ENCODE measurements around the gene MAP3K14.

MAP3K14 gene

DNA sequence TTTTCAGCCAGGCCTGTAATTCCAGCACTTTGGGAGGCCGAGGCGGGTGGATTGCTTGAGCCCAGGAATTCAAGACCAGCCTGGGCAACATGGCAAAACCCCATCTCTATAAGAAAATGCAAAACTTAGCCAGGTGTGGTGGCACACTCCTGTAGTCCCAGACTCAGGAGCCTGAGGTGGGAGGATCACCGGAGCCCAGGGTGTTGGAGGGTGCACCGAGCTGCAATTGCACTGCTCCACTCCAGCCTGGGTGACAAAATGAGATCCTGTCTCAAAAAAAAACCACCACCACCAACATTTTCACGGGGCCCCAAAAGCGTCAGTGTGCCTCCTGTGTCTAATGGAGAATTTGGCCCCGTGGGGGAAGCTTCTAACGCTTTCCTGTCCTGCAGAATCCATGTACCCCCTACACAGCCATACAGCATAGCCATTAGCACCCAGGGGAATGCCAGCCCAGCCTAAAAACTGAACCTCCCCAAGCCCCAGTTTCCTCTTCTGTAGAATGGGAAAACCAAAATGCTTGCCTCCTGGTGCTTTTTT lies 22.2 kb upstream of the MAP3K14 start:
- no peak for DNase-seq (ENCODE audit: low read depth in 2 of 2)

DNA sequence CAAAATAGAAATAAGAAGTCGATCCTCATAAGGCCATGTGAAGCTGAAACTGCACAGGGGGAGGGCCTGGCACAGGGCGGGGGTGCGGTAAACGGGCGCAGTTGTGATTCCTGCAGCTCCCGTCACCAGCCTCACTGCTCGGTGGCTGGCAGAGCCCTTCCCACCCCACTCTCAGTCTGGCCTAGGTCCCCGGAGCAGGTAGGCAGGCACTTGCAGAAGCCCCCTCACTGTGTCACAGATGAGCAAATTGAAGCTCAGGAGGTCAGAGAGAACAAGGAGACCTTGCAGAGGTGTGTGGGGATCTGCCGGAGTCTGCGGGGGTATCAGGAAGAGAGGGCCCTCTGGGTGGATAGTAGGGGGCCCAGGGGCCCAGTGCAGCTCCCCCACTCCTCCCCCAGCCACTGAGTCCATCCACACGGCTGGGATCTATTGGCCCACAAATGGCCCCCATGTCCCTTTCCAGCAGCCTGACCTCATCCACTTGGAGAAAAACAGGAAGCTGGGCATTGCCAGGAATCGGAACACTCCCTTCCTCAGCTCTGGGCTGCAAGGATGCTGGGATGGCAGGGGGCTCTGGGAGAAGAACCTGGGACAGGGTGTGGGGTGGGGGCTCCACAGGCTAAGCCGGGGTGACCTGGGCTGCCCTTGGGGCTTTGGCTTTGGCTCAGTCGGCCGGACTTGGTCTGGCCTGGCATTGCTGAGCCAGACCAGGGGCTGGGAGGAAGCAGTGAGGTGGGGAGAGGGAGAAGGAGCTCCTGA lies 21.4 kb upstream of the MAP3K14 start:
- no peak for DNase-seq (ENCODE audit: low read depth in 2 of 2)

DNA sequence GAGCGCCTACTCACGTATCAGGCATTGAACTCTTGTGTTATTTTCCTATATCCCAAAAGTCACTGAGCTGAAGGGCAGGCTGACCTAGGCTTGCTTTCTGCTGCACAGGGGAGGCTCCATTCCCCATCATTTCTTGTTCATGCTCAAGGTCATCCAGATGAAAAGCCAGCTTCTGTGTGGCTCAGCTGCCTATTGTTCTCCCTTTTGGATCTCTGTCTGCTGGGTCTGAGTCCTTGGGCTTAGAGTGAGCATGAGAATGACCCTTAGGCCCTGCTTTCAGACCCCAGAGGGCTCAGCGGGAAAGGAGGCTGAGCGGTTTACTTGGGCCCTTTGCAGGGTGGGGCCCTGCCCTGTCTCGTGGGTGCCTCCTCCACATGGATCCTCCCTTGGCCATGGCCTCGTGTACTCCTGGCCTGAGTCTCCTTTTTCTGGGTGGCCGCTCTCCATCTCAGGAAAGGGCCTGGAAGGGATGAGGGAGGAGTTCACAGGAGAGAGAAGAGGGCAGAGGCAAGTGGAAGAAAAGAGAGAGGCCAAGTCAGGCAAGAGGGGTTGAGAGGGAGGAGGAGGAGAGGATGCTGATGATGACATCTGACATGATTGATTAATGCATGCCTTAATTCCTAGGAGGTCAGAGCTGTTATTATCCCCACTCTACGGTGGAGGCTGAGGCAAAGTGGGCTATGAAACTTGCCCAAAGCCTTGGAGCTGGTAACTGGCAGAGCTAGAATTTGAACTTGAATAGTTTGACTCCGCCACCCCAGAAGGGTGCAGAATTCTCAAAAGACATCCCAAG lies 19.8 kb upstream of the MAP3K14 start:
- DNase-seq (ENCODE audit: low read depth in 2 of 2): no peak

DNA sequence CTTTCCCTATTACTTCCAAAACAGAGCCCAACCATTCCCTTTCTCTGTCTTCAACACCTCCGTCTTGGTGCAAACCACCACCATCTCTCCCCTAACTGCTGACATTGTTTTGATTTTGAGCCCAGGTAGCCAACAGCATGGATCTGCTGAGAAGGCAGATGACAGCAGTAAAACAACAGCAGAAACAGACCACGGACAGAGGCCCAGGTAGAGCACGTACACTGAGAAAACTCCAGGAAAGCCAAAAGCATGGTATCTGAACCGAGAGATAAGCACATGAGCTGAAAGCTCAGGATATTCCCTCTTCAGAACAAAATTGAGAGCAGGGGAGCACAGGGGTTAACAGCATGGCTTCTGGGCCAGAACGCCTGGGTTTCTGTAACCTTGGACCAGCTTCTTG lies 18.9 kb upstream of the MAP3K14 start:
- no peak for DNase-seq (ENCODE audit: low read depth in 2 of 2)

DNA sequence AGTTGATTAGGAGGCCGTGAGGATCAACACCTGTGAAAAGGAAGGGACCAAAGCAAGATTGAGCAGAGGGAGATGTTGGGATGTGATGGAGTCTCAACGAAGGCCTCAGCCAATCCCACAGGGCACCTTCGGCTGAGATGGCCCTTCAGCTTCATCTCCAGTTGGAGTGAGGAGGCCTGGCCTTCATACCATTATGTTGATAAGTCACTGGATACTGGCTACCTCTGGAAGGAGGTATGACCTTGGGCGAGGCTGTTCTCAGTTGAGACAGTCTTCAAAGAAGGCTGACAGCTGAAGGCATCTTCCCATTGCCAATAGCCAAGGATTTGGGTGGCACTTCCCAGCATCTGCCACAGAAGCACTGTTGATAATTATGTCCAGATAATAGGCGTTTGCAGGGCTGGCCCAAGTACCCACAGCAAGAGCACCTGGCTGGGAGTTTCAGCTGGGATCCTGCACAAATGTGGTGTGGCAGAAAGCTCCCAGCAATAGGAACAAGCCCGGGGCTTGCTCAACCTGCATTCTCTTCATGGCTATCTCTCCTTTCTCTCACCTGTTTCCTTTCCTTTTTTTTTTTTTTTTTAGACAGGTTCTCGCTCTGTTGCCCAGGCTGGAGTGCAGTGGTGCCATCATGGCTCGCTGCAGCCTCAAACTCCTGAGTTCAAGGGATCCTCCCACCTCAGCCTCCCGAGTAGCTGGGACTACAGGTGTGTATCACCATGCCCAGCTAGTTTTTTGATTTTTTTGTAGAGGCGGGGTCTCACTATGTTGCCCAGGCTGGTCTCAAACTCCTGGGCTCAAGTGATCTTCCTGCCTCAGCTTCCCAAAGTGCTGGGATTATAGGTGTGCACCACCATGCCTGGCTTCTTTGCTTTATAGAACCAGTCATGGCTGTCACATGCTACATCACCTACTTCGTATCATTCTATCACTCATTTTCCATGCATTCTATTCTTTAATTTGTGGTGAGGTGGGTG lies 18.2 kb upstream of the MAP3K14 start:
- DNase-seq (ENCODE audit: low read depth in 2 of 2): no peak

DNA sequence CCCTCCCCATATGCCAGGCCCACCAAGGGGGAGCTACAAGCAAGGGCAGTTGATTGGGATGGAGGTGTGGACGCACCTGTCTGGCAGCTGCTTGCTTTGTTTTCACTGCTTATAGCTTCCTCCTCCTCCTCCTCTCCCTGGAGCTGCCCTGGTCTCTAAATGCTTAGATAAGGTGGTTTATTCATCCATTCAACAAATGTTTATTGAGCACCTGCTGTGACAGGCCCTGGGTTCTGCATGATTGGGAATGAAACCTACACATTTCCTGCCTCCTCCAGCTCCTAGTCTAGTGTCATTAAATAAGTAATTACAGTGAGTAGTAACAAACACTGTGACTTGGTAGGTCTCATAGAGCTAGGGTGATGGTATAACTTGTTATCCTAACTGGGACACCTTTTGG lies 17.4 kb upstream of the MAP3K14 start:
- DNase-seq (ENCODE audit: low read depth in 2 of 2): no peak

DNA sequence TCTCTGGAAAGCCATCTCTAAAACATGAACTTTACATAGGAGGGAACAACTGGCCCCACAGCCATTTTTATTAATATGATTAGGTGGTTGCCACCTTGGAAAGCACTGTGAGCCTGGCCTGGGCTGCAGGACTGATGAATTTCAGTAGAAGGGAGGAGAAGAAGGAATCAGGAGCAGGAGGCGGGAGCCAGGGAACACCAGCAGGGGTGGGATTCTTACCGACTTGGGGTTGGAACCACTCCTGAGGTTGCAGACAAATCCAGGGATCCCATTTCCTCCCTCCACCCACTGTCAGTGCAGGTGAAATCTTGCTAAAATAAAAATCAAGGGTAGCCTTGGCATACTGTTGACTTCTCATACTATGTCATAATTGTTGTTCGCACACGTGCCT lies 16.9 kb upstream of the MAP3K14 start:
- no peak for DNase-seq (ENCODE audit: low read depth in 2 of 2)

DNA sequence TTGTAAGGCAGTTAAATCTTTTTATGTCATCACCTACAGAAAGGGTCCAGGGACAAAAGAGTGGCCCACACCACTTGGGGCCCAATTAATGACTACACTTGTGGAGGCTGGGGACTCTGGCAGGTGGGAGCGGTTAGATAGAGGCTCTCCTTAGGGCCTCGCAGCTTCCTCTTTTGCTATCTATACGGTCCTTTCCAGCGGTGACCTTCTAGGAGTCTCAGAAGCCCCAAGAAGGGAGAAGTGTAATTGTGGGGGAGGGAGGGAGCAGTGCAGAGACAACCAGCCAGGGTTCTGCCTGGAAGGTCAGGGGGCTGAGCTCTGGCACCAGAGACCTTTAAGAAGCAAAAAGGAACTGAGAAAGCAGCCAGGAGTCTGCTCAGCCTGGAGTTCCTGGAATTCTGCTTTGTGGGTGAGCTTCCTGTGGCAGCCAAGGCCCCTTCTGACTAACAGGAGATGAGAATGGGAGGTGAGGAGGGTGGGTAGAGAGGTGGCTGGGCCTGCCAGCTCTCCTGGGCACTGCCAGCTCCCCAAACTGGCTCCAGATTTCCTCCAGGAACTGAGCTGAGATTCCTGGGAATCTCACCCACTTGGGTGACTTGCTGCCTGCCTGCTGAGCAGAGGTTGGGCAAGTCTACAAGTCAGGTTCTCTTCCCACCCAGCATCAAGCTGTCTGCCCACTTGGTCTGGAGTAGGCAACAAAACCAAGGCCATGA lies 16.3 kb upstream of the MAP3K14 start:
- no peak for DNase-seq (ENCODE audit: low read depth in 2 of 2)

DNA sequence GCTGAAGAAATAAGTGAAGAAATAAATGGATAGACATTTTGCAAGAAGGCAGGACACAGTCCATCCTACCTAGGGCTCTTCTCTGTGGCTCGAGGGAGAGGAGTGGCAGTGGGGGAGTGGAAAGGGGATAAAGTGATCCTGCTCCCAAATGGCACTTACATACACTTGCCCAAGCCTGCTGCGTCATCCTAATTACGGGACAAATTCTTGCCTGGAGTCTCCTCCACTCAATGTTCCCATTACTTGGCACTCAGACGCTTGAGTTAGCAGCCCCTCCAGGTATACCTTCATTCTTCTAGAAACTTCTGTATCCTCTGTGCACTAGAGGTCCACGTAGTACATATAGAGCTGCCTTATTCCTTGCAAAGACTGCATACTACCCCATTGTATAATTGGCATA lies 15.7 kb upstream of the MAP3K14 start:
- no peak for DNase-seq (ENCODE audit: low read depth in 2 of 2)

DNA sequence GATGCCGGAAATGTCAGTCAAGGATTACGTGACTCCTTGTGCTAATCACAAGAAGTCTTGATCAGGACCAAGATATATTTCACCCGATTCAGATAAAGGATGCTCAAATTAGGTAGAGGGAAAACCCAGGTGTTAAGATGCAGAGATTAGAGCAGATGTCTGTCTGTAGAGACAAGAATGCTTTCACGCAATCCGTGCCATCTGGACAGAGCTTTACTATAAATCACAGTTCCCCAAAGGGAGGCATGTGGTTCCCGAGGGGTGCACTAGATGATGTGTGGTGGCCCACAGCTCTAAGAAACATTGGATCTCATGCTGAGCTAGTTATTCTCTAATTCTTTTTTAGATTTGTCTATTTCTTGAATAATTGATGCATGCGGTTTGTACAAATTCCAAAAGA lies 9.8 kb upstream of the MAP3K14 start:
- DNase-seq (ENCODE audit: low read depth in 2 of 2): no peak

DNA sequence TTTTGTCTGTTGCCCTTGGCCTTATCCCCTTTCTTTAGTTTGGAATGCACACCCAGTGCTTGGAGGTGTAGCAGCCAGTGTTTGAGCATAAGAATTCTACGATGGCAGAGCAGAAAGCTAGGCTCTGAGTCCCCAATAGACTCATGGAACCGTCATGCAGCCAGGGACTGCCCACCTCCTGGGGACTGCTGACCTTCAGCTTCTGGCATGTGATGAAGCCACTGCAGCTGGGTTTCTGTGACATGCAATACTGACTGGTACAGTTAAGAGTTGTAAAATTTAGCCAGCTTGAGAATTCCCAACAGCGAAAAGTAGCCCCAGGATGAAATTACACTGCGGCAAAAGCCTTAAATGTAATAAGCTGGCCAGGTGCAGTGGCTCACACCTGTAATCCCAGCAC lies 9.0 kb upstream of the MAP3K14 start:
- no peak for DNase-seq (ENCODE audit: low read depth in 2 of 2)

GRCh38 chr17:45324336-45324735 lies 7.5 kb upstream of the MAP3K14 start:
- no peak for DNase-seq (ENCODE audit: low read depth in 2 of 2)

GRCh38 chr17:45322168-45322567 lies 5.3 kb upstream of the MAP3K14 start:
- DNase-seq (ENCODE audit: low read depth in 2 of 2): no peak

DNA sequence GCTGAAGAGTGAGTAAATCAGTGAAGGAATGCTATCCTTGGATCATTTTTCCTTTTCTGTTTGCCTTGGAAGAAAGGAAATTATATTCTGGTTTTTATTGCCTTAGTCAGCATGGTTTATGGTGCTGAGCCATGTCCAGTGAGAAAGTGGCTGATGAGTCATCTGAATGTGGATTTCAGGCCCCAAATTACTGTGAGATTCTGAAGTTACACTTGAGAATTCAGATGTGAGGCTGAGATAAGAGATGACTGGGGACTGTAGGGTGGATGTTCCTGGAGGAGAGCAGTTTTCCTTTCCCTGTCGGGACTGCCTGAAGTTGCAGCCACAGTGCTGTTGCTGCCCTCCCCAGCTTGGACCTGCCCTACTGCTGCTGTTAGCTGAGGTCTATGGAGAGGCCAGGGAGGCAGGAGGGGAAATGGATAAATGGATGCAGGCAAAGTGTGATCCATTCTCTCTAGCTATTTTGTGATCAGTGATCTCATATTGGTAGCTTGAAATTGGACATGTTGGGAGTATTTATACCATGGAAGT lies 4.2 kb upstream of the MAP3K14 start:
- DNase-seq (ENCODE audit: low read depth in 2 of 2): no peak

DNA sequence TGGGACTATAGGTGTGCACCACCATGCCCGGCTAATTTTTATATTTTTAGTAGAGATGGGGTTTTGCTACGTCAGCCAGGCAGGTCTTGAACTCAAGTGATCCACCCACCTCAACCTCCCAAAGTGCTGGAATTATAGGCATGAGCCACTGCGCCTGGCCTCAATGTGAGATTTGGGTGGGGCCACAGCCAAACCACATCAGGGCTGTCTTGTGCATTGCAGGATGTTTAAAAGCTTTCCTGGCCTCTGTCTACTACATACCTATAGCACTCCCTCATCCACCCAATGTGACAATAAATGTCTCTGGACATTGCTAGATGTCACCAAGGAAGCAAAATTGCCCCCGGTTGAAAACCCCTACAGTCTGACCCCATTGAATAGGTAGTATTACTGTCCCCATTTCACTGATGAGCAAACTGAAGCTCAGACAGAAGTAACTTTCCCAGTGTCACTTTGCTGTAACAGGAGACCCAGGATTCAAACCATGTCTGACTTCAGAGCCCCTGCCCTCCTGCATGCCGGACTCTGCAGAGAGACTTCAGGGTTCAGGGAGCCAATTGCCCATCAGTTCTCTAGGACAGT lies 3.6 kb upstream of the MAP3K14 start:
- no peak for DNase-seq (ENCODE audit: low read depth in 2 of 2)

DNA sequence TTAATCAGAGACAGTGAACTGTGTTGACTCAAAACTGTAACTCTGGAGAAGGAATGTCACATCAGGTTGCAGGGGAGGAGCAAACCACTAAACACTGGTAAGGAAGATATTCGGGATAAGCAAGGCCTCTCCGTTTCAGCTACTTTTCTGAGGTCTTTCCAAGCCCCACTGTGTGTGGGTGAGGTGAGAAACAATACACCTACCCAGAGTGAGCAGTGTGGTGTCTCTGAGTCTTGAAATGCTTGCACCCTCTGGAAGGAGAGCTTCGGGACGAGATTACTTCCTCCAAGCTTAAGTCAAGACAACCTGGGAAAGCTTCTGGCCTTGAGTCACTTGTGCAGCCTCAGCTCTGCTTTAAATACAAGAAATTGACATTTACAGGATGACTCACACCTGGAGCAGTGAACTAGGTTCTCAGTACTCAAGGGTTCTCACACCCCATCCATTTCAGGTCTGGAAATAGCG lies 2.5 kb upstream of the MAP3K14 start:
- DNase-seq (ENCODE audit: low read depth in 2 of 2): no peak

DNA sequence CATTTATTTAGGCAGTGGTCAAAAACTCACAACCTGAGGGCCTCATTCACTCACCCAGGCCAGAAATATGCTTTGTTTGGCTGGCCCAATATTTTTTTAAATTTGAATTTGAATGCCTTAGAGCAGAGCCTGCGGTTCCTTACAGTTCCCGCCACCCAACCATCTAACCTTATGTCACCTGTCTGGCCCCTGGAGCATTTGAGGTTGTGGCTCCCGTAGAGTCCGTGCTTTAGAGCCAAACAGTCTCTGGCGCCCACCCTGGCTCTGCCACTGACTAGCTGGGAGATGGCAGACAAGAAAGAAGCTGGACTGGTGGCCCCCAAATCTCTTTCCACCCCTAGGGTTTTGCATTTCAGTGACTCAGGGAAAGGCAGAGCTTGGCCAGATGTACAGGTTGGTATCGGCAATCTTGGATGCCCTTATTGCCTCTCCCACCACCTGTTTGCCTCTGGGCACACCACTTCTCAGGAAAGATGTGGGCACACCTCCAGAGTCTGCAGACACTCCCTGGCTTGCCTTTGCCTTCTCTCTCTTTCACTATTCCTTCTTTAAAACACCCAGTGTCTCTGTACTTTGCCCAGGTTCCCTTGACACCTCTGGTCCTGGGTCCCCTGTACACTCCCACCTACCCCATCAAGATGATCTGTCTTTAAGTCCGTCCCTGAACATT lies 1.9 kb upstream of the MAP3K14 start:
- no peak for DNase-seq (ENCODE audit: low read depth in 2 of 2)

GRCh38 chr17:45317111-45317928 lies 500 bp upstream of the MAP3K14 start:
- peak; percentile 99 to 100 for DNase-seq (ENCODE audit: low read depth in 2 of 2)
